Upper lobe of left lung (tissue), 6 donors: Measurements from ENCODE around the gene UNKL. TPM values are rescaled to one million over a fixed set of nuclear protein-coding genes. Genes with fewer than 3 reads are reported as not detected.
A peak's percentile ranks its signal among the peaks of the same experiment; 100 is the strongest.

Source experiments
- ATAC-seq, 2 donors: fragments of 200-7000 bp; cut with Tn5 transposase; one replicate each; pipeline ENCODE4 v1.9.1; 2022; ENCODE audit warnings: mild to moderate bottlenecking in 2 of 2, moderate library complexity in 2 of 2; ENCODE audit not compliant: low FRiP score in 2 of 2
- DNase-seq, 2 donors: peaks; one replicate each; pipeline ENCODE4 v3.0.0-alpha.2; 2019 to 2020
- H3K27ac ChIP-seq, 4 donors: fragments of 200-600 bp; sonication (generic); one replicate each; pipeline ENCODE4 v1.5.1; 2016 to 2019
- H3K27me3 ChIP-seq, 4 donors: fragments of 200-600 bp; sonication (generic); one replicate each; pipeline ENCODE4 v1.5.1; 2017 to 2019
- H3K36me3 ChIP-seq, 4 donors: fragments of 200-600 bp; sonication (generic); one replicate each; pipeline ENCODE4 v1.5.1; 2016 to 2019
- H3K4me1 ChIP-seq, 4 donors: fragments of 200-600 bp; sonication (generic); one replicate each; pipeline ENCODE4 v1.5.1; 2018 to 2019
- H3K4me3 ChIP-seq, 4 donors: fragments of 200-600 bp; sonication (generic); one replicate each; pipeline ENCODE4 v1.5.1; 2017 to 2019; ENCODE audit warnings: mild to moderate bottlenecking in 2 of 4, moderate library complexity in 1 of 4
- H3K9me3 ChIP-seq, 4 donors: fragments of 200-600 bp; sonication (generic); one replicate each; pipeline ENCODE4 v1.5.1; 2018 to 2019
- CTCF ChIP-seq, 6 experiments: fragments of 450-650 bp in 4 of 6; fragments of 200-600 bp in 2 of 6; sonication (generic) in 2 of 6; IDR thresholded peaks; one replicate each; pipeline ENCODE4 v1.5.1; 2016 to 2019; ENCODE audit warnings: antibody characterized with exemption in 6 of 6
- EP300 ChIP-seq, 4 donors: sonication (generic); formaldehyde crosslinking; IDR thresholded peaks; one replicate each; pipeline ENCODE4 v1.5.1; 2017; ENCODE audit warnings: antibody characterized with exemption in 4 of 4, control low read depth in 2 of 4
- POLR2A ChIP-seq, 4 donors: fragments of 450-650 bp; IDR thresholded peaks; one replicate each; pipeline ENCODE4 v1.5.1; 2016 to 2017; ENCODE audit warnings: antibody characterized with exemption in 4 of 4, mild to moderate bottlenecking in 2 of 4
- POLR2AphosphoS5 ChIP-seq, 2 donors: sonication (generic); formaldehyde crosslinking; IDR thresholded peaks; one replicate each; pipeline ENCODE4 v1.5.1; 2017; ENCODE audit warnings: antibody characterized with exemption in 2 of 2
- WGBS, 2 donors: methylation state at CpG; one replicate each; pipeline ENCODE4 v1.1.5; 2017 to 2018; 5-methylcytosine and 5-hydroxymethylcytosine counted together
- total RNA-seq, 6 donors: library from RNA; depleted of rRNA in 4 of 6; stranded (reverse); fragments of >200 nt in 4 of 6; gene quantifications; one replicate each; pipeline versions ENCODE4 v1.1.0 to v1.2.1, GENCODE V29; 2016 to 2021
- donor health status: DM: no; HTN: no; CAD: no; lungs with moderate emphysema.
- donor health status: DM: no; HTN: yes; CAD: no; lungs with severe emphysema.

Gene UNKL
- total RNA-seq, 6 donors from 2014 or later, result 7.6 to 83.8 (median 28.0) TPM

- Histone ChIP-seq H3K36me3 (peaks cover 0 to 21% (median 12%) of the 10 kb centered on the region in 4 donors), H3K4me1 (peaks cover 9 to 41% (median 19%) of the 10 kb centered on the region in 4 donors), H3K9me3 (no peaks in the 10 kb centered on the region), H3K27ac (no peak overlapping the region), H3K4me3 (no peak overlapping the region), H3K27me3 (no peaks in the 10 kb centered on the region)
- ATAC-seq, result peak in 1 of 2 donors; percentile 15
- no peak for TF ChIP-seq CTCF (IDR thresholded peaks at IDR 0.05)
- WGBS, 2 donors, result 85 to 86% methylated on average over 17 to 26 of the region's 33 CpGs
- peak in 1 of 2 donors; percentile 78 for DNase-seq
These were observed 58.2 kb downstream of the UNKL start for GRCh38 chr16:1356061-1356900.

- Histone ChIP-seq H3K27me3 (no peaks in the 10 kb centered on the region), H3K36me3 (peaks cover 0 to 15% (median 7%) of the 10 kb centered on the region in 4 donors), H3K27ac (no peak overlapping the region), H3K4me1 (peaks cover 16 to 48% (median 25%) of the 10 kb centered on the region in 4 donors), H3K4me3 (no peak overlapping the region), H3K9me3 (no peaks in the 10 kb centered on the region)
- no peak for ATAC-seq
- 90 to 91% methylated on average over 12 to 15 of the region's 15 CpGs for WGBS, 2 donors
- TF ChIP-seq POLR2AphosphoS5 (IDR thresholded peaks at IDR 0.05) (no peak), CTCF (IDR thresholded peaks at IDR 0.05) (no peak)
- DNase-seq, result peak in 1 of 2 donors; percentile 54
These were observed 58.9 kb downstream of the UNKL start for GRCh38 chr16:1355591-1355990.

DNA sequence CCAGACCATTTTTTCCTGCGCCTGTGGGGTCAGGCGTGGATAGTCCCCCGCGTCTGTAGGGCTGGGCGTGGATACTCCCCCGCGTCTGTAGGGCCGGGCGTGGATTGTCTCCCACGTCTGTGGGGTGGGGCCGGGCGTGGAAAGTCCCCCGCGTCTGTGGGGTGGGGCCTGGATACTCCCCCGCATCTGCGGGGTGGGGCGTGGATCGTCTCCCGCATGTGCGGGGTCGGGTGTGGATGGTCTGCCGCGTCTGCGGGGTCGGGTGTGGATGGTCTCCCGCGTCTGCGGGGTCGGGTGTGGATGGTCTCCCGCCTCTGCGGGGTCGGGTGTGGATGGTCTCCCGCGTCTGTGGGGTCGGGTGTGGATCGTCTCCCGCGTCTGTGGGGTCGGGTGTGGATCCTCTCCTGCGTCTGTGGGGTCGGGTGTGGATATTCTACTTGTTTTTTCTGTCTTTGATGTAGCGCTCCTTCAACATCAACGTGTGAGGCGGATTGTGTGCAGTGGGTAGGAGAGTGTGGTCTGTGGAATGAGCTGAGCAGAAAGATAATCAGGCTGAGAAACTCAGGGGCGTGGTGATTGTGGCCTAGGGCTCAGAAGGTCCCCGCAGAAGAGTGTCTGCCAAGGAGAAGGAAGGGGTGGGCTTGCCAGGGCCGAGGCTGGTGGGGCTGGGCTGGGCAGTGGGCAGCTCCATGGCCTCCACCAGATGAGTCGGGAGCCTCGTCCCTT, 59.5 kb downstream of the UNKL start:
- DNase-seq, result peak in 1 of 2 donors; percentile 65
- Histone ChIP-seq H3K4me3 (no peak overlapping the region), H3K9me3 (no peaks in the 10 kb centered on the region), H3K36me3 (peaks cover 0 to 15% (median 5%) of the 10 kb centered on the region in 4 donors), H3K27ac (no peak overlapping the region), H3K4me1 (peaks cover 18 to 54% (median 30%) of the 10 kb centered on the region in 4 donors), H3K27me3 (no peaks in the 10 kb centered on the region)
- no peak for TF ChIP-seq POLR2A (IDR thresholded peaks at IDR 0.05)
- no peak for TF ChIP-seq CTCF (IDR thresholded peaks at IDR 0.05)
- no peak for ATAC-seq
- WGBS, 2 donors, result 83 to 88% methylated on average over 36 to 49 of the region's 49 CpGs

DNA sequence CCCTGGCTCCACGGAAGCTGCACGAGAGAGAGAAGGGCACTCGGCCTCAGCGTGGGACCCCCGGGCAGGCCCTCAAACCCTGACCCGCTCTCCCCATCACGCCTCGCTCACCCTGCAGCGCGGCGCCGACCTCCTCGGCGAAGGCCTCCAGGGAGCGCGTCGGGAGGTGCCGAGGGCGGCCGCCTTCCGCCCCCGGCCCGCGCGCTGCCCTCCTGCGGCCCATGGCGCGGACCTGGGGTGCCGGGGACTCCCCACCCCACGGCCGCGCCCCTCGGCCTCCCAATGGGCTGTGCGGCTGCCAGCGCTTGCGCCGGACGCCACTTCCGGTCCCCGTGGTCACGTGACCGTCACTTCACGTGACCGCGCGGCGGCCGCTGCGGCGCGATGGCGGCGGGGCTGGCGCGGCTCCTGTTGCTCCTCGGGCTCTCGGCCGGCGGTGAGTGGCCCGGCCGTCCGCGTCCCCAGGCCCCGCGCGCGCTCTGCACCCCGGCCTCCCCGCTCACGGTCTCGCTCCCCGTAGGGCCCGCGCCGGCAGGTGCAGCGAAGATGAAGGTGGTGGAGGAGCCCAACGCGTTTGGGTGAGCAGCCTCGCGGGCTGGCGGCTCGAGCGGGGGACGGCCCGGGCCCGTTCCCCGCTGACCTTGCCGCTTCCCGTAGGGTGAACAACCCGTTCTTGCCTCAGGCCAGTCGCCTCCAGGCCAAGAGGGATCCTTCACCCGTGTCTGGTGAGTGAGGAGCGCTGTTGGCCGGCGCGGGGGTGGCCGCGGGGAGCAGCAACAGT, 62.7 kb downstream of the UNKL start, which contains the start of the genes GNPTG and TSR3:
Gene GNPTG, plus strand, starts transcription at position 350 of the 781 bp plus-strand sequence. Its CDS starts 35 bp downstream, at position 385.
Gene TSR3, minus strand, starts transcription at position 297 of the 781 bp plus-strand sequence. Its CDS starts 74 bp downstream, at position 223.
- Histone ChIP-seq H3K4me1 (peaks cover 18 to 50% (median 30%) of the 10 kb centered on the region in 4 donors), H3K27ac (peak within 1 kb of the TSS; percentile 71 to 93 (median 78))
- WGBS, 2 donors, result 0% methylated on average over 6 to 36 of the region's 98 CpGs

More for the DNA sequence above, 62.7 kb downstream of the UNKL start, which contains the start of the genes GNPTG and TSR3:
- Histone ChIP-seq H3K4me3 (peak within 1 kb of the TSS; percentile 93 to 100 (median 98)), H3K36me3 (peaks cover 0 to 31% (median 22%) of the 10 kb centered on the region in 4 donors), H3K9me3 (no peaks in the 10 kb centered on the region), H3K27me3 (no peaks in the 10 kb centered on the region)
- peak; percentile 60 to 89 for ATAC-seq
- peak; percentile 83 to 97 for DNase-seq
- peak in 3 of 4 donors; percentile 38 to 93 (median 62) for TF ChIP-seq POLR2A (IDR thresholded peaks at IDR 0.05)
- TF ChIP-seq EP300 (IDR thresholded peaks at IDR 0.05), result peak in 2 of 4 donors; percentile 15 to 87
- peak; percentile 95 to 97 for TF ChIP-seq POLR2AphosphoS5 (IDR thresholded peaks at IDR 0.05)
- TF ChIP-seq CTCF (IDR thresholded peaks at IDR 0.05), result peak in 4 of 6 experiments; percentile 23 to 50 (median 28)
